ENCODE results near the gene LYPD6B. TPM values are rescaled to one million over a fixed set of nuclear protein-coding genes. Genes with fewer than 3 reads are reported as not detected.

The LYPD6B gene
- total and polyA plus RNA-seq, 10 of the 15 experiments (the other 5 are each of a cell fraction or from before 2014, with no cell fraction given): 1.0 to 6.6 (median 4.0) TPM

DNA sequence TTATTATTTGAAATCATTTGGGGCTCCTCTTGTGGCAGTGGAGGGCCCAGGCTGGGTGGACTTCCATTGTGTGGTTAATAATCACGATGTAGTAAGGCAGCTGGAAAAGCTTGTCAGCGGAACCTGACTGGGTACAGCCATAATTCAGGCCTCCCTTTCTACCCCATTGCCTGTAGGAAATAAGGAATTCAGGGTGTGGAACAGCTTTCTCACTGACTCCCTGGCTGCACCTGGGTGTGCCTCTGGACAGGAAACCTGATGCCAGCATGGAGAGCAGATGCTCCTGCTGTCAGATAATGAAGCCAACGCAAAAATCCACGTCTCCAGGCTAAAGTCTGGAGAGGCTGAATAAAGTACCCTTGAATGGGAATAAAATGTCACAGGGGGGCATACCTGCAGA lies 44.2 kb downstream of the LYPD6B start:
- POLR2A ChIA-PET: no interaction called here
- 84% methylated on average over 4 of the region's 4 CpGs for WGBS (ENCODE audit: insufficient coverage, insufficient replicate concordance, low lambda C conversion rate, missing lambda C conversion rate)
- Histone ChIP-seq H3K27ac (ENCODE audit: control insufficient read depth, insufficient read depth) (no peak overlapping the region), H3K9me3 (replicated peaks; ENCODE audit: control insufficient read depth, insufficient read depth, low read length) (no peaks in the 10 kb centered on the region; the same call in 2 of the 3 replicates), H3K79me2 (ENCODE audit: control insufficient read depth, insufficient read depth, low read length) (no peaks in the 10 kb centered on the region), H3K4me3 (no peak overlapping the region), H2AFZ (ENCODE audit: control insufficient read depth, low read depth, low read length) (no peak overlapping the region), H3K36me3 (ENCODE audit: control insufficient read depth in 2 of 2, insufficient read depth in 2 of 2, low read length in 1 of 2) (no peaks in the 10 kb centered on the region; a peak in 1 of 4 replicates), H4K20me1 (ENCODE audit: control insufficient read depth, insufficient read depth) (no peaks in the 10 kb centered on the region), H3K9ac (ENCODE audit: control insufficient read depth, insufficient read depth, low read length) (no peak overlapping the region), H3K27me3 (replicated peaks in 1 of 2; ENCODE audit: control insufficient read depth in 2 of 2, insufficient read depth in 2 of 2, low read length in 1 of 2) (no peaks in the 10 kb centered on the region), H3K4me1 (ENCODE audit: control insufficient read depth, insufficient read depth, low read length) (no peaks in the 10 kb centered on the region), H3K4me2 (ENCODE audit: control insufficient read depth, insufficient read depth) (no peak overlapping the region)
- intact Hi-C loops (cut with micrococcal nuclease; ENCODE audit: unreplicated experiment): no loop called here
- ATAC-seq (no peak), FAIRE-seq (no peak), DNase-seq (ENCODE audit: low read depth, low spot score) (no peak)
- CTCF ChIA-PET: no interaction called here
- in situ Hi-C loops (cut with MboI): no loop called here
- no TSS peak for BruUV-seq (replicated peaks)
- SMC1A ChIA-PET (ENCODE audit: uncharacterized antibody, unreplicated experiment): no interaction called here
- RAD21 ChIA-PET (ENCODE audit: unreplicated experiment): interaction anchor here (1.5 kb wide), 1 partner anchor 64 kb away, joined by 3 read pairs; no protein-coding TSS in a partner anchor
- TF ChIP-seq RFX5 (IDR thresholded peaks at IDR 0.05; ENCODE audit: low read depth, low read length): no peak
- TF ChIP-seq BMI1 (IDR thresholded peaks at IDR 0.05; ENCODE audit: borderline replicate concordance): no peak
- no peak for TF ChIP-seq POLR2A (IDR thresholded peaks at IDR 0.05; ENCODE audit: low read depth, low read length)
- TF ChIP-seq, protein P1, sequence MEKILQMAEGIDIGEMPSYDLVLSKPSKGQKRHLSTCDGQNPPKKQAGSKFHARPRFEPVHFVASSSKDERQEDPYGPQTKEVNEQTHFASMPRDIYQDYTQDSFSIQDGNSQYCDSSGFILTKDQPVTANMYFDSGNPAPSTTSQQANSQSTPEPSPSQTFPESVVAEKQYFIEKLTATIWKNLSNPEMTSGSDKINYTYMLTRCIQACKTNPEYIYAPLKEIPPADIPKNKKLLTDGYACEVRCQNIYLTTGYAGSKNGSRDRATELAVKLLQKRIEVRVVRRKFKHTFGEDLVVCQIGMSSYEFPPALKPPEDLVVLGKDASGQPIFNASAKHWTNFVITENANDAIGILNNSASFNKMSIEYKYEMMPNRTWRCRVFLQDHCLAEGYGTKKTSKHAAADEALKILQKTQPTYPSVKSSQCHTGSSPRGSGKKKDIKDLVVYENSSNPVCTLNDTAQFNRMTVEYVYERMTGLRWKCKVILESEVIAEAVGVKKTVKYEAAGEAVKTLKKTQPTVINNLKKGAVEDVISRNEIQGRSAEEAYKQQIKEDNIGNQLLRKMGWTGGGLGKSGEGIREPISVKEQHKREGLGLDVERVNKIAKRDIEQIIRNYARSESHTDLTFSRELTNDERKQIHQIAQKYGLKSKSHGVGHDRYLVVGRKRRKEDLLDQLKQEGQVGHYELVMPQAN (conservative IDR thresholded peaks at IDR 0.05): no peak
- TF ChIP-seq EGR1 (IDR thresholded peaks at IDR 0.05; ENCODE audit: borderline replicate concordance in 1 of 2, low read depth in 2 of 2, low read length in 2 of 2): no peak
- TF ChIP-seq PAX5 (IDR thresholded peaks at IDR 0.05; ENCODE audit: borderline replicate concordance, low read depth, low read length): no peak
- no peak for TF ChIP-seq HCFC1 (IDR thresholded peaks at IDR 0.05; ENCODE audit: low read length)
